Inflammatory macrophage treated with lipopolysaccharide for 1 hour (primary cell): ENCODE results near the gene CNKSR3.
"Not testable (repeated sequence)": the region's sequence is repeated elsewhere in the genome, so short reads cannot be mapped to it uniquely, and the experiment has no call there.

Experiments
- DNase-seq, 2 donors: peaks; one replicate each; pipeline ENCODE4 v3.0.0-alpha.2; 2020 to 2022

CNKSR3 gene

DNA sequence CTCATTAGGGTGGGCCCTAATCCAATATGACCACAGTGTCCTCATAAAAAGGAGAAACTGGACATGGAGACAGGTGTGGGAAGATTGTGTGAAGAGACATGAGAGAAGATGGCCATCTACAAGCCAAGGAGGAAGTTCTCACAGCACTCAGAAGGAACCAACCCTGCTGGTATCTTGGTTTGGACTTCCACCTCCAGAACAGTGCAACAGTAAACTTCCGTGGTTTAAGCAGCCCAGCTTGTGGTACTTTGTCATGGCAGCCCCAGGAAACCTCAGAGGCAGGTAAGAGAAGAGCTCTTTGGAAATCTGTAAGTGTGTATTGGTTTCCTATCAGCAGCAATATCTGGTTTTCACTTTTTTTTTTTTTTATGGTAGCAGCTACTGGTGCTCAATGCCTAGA, 16.5 kb upstream of the CNKSR3 start:
- DNase-seq: no peak

DNA sequence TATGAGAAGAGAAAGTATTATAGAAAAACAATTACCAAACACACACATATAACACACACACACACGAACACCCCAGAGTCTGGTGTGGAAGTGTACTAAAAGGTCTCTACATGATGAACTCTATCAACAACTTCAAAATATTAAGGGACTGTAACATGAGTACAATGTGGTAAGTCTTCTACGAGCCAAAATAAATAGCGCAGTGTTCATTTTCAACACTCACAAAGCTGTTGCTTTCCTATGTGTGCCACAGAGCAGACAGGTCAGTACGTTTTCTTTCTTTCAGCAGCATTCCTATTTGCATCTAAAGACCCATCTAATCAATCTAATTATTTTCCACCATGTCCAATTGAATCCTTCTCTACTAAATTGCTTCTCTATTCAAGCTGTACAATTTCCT, 12.1 kb upstream of the CNKSR3 start:
- no peak for DNase-seq

DNA sequence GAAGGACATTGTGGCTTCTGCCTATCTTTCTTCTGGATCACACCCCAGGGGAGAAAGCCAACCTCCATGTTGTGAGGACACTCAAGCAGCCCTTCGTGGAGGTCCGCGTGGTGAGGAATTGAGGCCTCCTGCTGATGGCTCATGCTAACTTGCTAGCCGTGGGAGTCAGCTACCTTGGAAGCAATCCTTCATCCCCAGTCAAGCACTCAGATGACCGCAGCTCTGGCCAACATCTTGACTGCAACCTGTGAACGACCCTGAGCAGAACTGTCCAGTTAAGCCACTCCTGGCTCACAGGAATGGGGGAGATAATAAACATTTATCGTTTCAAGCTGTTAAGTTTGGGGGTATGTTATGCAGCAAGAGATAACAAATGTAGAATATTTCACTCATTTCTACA, 10.9 kb upstream of the CNKSR3 start:
- DNase-seq: no peak

DNA sequence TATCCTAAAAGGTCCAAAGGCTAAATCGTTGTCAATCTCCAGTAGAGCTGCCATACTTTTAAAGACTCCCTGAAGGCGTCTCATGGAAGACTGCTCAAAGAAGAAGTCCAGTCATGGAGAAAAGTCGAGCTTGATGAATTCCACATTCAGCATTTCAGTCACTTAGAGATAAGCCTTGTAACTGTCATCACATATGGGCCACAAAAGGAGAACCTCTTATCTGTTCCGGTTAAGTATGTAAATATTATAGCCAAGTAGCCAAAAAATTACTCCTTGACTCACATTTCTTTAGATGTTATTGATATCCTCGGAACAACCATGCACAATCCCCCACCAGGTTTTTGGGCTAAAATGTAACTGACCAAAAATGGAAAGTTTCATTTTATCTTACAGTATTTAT, 9.8 kb upstream of the CNKSR3 start:
- no peak for DNase-seq

DNA sequence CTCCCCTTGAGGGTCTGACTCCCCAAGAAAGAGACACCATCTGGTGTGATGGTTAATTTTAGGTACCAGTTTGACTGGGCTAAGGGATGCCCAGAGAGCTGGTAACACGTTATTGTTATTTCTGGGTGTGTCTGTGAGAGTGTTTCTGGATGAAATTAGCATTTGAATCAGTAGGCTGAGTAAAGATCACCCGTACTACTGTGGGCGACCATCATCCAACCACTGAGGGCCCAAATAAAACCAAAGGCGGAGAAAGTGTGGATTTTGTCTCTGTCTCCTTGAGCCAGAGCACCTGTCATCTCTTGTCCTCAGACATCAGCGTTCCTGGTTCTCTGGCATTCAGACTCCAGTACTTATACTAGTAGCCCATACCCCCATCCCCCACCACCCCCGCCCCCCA, 7.9 kb upstream of the CNKSR3 start:
- no peak for DNase-seq

DNA sequence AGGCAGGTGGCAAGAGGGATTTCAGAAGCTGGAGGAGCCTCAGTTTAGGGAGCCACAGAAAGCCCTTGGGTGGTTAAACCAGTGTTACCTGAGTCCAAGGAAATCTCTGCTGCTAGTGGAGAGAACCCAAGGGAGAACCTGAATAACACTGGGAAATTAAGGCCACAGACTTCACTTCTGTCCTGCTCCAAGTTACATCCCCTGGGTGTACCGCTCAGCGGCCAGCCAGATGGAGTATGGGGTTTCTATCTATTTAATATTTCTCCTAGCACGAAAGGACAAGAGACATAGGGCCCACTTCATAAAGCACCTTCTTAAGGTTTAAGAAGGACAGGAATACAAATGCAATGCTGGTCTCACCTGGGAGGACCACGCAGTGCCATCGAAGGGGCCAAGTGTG, 5.8 kb upstream of the CNKSR3 start:
- DNase-seq: no peak

DNA sequence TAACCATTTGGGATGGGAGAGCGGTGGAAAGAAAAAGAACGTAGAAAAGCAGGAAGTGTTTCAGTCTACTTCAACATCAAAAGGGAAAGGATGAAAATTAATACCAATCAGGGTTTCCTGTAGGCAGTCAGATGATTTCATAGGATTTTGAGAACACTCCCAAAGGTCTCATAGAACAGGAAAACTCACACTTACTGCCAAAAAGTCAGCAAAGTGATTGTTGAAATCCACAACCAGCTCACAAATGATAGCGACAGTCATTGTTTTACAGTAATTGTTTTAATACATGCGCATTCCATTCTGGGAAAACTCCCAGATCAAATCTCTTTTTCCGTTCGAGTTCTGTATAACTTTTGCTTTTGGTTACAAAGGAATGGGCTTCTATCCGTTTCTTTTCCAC, 5.3 kb upstream of the CNKSR3 start:
- no peak for DNase-seq

DNA sequence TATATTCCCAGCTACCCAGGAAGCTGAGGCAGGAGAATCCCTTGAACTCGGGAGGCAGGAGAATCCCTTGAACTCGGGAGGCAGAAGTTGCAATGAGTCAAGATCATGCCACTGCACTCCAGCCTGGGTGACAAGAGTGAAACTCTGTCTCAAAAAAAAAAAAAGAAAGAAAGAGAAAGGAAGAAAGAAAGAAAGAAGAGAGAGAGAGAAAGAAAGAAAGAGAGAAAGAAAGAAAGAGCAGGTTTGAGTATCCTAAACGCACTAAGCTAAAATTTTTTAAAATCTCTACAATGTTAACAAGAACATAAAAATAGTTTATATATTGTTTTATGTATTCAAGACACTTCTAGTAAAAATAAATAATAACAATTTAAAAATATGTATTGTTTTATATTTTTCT, 4.6 kb upstream of the CNKSR3 start:
- not testable (repeated sequence) for DNase-seq

DNA sequence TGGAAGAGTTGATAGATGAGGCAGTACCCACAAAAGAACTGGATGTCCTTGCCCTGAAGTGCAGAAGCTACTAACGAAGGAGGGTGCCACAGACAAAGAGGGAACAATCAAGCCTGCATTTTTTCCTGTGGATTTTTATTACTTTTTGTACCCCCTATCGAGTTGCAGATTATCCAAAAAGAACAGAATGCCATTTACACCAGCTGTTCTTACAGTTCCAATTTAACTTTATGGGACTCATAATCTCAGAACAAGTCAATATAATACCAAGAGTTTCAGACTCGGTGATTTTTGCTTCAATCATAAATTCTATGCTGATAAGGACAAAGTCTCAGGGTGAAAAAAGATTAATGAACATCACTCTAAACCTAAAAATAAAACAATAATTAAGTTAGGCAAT, 4.0 kb upstream of the CNKSR3 start:
- DNase-seq: no peak

DNA sequence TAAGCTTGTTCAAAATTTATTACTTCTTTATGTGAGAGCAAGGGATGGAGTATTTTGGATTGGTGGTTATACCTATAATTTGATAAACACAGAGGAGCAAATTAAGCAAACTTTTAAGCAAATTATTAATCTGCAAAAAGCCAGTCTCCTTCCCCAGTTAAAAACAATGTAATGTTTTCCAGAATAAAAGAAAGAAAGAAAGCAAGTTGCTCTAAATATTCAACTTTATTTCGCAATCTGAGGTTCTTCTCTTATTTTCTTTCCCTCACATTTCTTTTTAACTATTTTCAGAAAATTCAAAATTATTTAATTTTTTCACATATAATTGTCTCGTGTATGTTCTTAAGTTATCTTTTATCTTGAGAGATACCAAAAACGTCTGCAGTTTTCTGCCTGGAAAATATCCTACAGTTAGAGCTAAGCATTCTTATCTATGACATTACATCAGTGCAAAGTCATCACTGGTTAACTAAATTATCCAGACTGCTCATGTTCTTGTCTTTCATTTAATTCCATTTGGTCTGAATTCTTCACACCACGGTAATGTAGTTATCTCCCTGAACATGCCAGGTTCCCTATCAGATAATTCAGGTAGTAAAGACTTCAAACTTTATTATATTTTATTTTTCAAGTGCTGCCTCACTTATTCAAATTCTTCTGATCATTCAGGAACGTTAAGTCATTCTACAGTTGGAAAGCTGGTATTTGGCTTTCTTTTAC, 3.3 kb upstream of the CNKSR3 start:
- DNase-seq: no peak

DNA sequence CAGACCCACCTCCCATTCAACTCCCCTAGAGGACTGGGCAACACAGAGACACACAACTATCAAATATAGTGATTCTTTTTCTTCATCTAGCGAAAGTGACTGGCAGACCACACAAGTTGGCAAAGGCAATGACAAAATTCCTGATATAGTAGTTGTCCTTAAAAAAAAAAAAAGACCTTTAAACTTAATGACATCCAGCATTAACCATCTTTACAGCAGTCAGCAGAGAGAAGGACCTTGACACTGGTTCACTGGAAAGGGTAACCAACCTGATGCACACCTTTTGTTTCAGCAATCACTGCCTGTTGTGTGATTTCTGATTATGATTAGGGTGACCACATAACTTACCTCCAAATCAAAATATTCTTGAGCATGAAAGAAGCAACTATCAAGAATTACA, 1.7 kb upstream of the CNKSR3 start:
- DNase-seq: no peak

DNA sequence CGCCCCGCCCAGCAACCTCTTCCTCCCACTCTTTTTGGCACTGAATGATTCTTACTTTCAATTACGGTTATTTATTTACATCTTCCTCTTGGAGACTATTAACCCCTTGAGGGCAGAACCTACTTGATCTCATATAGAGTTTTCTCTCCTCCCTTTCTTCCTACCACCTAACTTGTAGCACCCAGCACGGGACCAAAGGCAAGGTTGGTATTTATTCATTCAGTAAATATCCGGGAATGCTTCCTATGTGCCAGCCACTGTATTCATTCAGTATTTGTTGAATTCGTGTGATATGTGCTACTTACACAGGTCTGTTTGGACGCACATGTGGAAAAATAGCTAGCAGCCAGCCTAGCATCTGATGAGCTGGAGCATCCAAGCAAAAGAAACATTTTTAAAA, 1.3 kb upstream of the CNKSR3 start:
- DNase-seq: no peak

DNA sequence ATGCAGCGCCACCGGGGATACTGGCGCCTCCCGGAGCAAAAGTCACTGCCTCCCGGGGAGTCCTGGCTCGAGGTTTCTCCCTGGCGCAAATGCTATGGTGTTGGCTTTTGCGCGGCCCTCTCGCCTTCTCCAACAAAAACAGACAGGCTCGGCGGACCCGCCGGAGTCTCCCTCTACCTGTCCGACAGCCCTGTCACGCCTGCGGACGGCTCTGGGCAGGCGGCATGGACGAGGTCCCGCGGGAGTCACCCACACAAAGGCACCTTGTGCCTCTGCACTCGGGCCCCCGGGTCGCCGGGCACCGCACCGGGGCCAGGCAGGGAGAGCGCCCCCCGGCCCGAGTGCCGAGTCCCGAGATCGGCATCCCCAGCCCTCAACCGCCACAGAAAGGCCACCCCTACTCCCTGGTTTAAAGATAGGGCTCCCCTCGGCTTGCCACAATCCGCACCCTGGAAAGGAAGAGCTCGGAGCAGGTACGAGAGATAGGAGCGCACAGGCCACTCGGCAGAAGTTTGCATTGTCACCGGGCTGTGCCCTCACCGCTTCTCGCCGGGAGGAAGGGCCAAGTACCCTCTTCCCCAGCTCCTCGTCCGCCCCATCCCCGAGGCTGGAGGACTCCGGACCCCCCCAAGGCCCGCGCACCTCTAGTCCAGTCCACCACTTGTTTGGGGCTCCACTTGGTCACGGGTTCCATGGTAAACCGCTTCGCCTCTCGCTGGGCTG, 903 bp downstream of the CNKSR3 start:
- no peak for DNase-seq

DNA sequence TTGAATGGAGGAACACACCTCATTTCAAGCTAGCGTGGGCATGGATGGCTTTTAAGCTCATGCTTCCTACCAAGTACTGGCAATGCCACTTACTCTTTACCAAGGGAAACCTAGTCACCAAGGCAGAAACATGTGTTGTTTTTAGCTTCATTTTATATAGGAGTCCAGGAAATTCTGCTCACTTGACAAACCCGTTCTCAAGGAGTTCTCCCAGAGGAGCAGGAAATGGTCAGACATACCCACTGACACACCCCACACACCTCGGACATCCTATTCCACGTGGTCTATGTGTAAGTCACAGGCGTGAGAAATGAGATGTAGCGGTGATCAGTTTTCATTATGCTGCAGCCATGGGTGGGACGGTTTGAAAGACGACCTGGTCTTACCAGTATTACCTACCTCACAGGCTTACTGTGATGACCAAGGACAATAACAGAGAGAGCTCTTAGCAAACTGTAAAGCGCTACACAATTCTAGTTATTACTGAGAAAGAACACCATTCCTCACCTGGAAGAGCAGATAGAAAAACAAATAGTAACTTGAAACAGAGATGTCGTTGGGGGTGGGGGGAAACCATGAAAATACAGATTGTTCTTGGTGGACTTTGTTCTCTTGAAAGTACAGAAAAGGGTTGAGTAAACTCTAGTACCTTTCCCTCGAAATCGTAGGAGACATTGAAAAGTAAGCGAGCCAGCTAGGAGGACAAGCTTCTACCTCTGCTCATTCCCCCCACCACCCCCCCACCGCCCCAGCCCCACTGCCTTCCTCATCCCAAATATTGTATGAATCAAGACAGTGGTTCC, 1.7 kb downstream of the CNKSR3 start:
- DNase-seq: no peak

DNA sequence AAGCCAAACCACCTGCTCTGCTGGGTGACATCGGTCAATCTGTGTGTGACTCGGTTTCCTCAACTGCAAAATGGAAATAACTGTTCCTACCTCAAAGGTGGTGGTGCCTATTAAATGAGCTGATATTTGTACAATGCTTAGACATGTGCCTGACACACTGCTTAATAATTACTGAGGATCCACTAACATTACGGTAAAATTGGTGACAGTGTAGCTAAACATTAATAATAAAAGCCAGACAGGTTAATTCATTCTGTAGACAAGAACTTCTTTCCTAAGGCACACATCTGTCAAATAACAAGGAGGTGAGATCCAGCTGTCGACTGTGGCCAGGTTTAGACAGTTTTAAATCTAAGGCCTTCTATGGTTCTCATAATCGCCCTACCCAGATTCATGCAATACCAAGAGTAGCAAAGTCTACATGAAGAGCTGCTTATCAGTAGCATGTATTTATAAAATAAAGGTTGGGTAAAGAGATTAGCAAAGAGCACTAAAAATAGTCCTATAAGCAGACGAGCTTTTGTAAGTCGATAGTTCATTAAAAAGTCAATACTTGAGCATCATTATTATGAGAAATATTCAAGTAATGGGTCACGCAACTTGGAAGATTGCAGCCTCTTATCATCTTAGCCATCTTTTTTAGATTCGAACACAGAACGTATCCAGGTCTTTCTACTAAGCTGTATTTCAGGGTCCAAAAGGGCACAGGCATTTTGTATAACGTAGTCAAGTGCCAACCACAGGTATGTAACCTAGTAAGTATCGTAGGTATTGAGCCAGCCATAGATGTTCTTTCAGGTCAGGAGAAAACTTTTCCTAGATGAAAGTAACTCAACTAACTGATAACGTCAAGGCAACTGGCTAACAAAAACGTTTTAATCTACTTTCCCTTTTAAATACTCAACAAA, 3.2 kb downstream of the CNKSR3 start:
- DNase-seq: no peak

DNA sequence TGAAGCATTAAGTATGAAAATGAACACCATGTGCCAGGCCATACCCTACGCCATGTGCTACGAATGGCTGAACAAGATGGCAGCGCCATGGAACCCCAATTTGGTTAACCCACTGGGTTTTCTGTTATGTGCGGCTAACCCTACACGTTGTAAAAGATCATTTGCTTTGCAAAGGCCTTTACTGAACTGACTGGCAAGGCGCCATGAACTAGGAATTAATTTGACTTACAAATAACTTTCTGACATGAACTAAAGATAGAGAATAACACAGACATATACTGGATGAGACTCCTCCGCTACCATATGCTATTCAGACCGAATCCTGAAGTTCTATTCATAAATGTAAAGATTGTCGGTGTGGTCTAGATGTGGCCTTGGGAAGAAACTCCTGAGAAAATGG, 3.9 kb downstream of the CNKSR3 start:
- no peak for DNase-seq

DNA sequence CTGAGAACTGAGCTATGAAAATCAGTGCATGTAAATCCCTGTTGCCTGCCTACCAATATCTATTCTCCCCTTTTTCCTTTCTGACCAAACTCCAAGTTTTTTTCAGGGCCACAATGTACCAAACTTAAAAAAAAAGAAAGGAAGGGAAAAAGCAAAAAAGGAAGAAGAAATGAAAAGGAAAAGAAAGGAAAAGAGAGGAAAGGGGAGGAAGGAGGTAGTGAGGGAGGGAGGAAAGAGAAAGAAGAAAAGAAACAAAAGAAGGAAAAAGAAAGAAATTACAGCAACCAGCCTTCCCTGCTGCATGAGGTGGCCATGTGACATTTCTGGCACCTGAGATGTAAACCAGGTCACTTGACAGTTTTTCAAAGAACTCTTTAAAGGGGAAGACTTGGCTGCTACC, 4.4 kb downstream of the CNKSR3 start:
- DNase-seq: no peak

DNA sequence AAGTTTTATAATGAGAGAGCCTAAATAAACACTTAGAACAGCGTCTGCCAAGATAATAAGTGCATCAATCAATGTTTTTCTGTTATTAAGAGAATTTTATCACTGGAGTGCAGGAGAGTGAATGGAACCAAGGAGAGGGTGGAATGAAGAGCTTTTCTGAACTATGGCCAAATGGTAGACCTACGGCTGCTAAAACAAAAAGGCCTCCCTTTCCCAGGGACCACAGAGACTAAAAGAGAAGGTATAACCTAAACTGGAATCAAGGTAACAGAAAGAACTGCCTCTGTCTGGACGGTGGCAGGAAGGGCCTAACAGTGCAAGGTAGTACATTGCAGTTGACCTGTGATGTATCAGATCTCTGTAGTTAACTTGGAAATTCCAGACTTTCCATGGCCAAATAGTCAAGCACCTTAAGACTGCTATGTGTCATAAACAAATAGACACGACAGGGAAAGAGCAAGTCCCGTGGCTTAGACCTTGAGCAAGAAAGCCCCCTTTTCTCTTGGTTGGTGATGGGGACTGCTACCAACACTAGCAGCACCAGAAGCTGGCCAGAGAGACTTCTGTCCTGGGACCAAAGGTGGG, 5.5 kb downstream of the CNKSR3 start:
- no peak for DNase-seq

DNA sequence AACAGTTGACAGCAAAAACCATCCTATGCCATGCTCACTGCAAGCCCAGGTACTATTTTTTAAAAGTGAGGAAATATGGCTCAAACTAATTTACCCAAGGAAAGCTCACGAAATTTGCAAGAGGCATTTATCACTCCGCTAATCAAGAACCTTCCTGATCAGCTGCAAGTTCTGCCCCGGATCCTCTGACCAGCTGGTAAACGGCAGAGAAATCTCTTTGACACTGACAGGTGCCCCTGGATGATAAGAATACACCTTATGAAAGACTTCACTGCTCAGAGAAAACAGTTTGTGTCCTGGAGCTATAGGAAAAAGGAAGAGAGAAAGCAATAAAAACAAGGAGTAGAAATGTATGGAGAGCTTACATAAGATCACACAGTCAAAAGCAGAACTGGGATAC, 6.4 kb downstream of the CNKSR3 start:
- DNase-seq: no peak

DNA sequence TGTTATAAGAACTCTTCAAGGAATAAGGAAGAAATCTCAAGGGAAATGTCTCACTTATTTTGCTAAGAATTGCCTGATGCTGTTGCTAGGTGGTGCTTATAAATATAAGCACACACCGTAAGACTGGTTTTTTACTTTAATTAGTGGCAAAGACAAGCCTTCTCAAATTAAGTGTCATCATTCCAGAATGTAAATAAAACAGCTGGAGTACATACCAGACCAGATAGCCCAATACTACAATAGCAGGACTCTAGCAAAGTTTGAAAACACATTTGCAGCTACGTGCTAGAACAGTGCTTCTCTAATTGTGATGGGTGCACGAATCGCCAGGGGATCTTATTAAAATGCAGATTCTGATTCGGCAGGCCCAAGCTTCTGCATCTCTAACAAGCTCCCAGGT, 6.8 kb downstream of the CNKSR3 start:
- DNase-seq: no peak

DNA sequence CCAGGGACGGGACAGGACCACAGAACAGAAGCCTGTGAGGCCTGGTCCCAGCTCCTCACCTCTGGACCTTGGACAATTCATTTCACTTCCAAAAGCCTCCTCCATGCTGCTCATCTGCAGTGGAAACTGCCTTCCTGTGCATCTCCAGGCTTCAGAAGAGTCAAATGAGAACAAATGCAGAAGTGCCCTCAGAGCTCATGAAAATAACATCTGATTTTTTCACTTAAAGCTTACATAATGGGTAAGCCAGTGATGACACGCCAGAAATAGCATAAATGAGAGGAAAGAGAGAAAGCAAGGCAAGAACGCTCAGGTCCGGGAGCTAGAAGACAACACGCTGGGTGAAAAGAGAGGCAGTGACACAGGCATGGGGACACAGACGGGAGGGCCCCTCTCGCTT, 7.9 kb downstream of the CNKSR3 start:
- peak in 1 of 2 donors; percentile 55 for DNase-seq

DNA sequence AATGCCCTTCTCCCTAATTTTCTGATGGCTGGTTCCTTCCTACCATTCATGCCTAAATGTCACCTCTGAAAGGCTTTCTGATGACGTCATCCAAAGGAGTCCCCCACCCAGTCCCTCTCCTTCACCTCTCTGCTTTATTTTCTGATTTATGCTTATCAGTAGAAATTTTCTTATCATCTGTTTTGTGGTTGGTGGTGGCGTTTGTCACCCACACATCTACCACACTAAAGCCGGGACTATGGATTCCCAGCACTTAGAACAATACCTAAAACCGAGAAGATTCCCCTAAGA, 9.0 kb downstream of the CNKSR3 start:
- DNase-seq: no peak
